GM20431 (cell line): ENCODE results near the gene TTBK1.

Experiments used
- in situ Hi-C: fragments of 300-500 bp; cut with MseI, MboI; formaldehyde crosslinking; loops from one replicate; pipeline ENCODE4 v1.15.0; 2020; ENCODE audit warnings: low sequenced_read_pairs; ENCODE audit not compliant: unreplicated experiment

Gene TTBK1

DNA sequence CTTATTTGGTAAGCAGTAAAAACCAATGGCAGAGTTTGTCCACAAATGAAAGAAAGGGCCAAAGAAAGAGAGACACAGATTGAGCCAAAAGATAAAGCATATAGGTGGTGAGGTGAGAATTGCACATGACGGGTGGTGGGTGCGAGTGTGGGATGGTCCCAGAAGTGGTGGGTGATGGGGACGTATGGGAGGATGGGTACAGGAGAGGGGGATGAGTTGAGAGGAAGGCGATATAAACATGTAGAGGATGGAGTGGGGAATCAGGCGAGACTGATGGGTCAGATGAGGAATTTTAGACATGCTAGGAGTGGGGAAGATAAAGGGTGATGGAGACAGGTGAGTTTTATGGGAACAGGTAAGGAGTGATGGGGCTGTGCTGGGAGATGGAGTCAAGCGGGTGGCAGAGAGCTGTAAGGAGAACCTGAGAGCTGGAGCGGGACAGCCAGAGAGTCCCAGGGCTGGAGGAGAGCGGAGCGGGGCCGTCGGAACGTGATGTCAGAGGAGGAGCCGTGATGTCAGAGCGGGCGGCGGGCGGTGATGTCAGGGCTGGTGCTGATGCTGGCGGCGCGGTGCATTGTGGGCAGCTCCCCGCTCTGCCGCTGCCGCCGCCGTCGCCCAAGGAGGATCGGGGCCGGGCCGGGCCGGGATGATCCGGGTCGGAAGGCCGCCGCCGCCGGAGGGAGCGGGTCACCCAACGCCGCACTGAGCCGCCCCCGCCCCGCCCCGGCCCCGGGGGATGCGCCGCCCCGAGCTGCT lies at the start of gene TTBK1:
Gene TTBK1, plus strand, starts transcription at position 574 of the 756 bp plus-strand sequence. CDS start 3,180 bp downstream, outside the sequence.
- in situ Hi-C loops, result no loop called here

DNA sequence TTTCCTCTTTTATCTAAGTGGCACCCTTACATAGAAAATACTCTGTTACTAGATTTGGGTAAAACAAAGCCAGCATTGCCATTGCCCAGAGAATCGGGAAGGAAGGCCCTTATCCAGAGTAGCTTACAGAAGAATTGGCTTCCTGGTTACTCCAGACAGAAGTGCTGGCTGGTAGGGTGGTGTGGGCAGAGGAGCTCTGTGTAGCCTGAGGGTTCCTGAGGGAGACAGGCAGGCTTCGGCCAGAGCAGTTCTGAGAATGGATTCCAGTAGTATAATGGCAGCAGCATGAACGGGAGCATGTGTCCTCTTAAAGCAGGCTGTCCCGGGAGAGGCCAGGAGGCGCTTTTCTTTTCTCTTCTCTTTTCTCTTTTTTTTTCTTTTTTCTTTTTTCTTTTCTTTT lies 49.4 kb upstream of the TTBK1 start:
- in situ Hi-C loops, result no loop called here

DNA sequence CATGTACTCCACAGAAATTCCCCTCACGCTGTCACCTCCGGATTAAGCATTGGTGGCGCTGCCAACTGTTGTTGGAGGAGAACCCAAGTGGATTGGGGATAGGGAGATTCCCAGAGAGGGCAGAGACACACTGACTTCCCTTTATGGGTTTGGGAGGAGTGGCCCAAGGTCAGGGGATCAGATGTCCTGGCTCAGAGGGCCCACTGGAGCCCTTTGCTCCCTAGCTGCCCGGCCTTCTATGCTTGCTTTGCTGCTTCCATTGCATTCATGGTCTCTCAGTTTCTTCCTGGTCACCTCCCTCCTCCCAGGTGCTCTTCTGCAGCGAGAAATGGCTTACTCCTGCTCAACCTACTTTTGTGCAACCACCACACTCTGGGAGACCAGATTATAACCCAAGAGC lies 46.9 kb upstream of the TTBK1 start:
- in situ Hi-C loops, result no loop called here

DNA sequence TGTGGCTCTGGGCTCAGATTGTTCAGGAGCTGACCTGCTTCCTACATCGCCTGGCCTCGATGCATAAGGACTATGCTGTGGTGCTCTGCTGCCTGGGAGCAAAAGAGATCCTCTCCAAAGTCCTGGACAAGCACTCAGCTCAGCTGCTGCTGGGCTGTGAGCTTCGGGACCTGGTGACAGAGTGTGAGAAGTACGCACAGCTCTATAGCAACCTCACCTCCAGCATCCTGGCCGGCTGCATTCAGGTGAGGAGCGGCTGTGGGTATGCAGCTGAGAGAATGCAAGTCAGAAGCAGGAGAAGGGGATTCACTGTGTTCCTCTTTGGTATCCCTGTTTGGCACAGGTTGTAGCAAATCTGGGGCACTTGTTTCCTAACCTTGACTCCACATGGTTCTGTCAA lies 43.4 kb upstream of the TTBK1 start:
- in situ Hi-C loops, result no loop called here

DNA sequence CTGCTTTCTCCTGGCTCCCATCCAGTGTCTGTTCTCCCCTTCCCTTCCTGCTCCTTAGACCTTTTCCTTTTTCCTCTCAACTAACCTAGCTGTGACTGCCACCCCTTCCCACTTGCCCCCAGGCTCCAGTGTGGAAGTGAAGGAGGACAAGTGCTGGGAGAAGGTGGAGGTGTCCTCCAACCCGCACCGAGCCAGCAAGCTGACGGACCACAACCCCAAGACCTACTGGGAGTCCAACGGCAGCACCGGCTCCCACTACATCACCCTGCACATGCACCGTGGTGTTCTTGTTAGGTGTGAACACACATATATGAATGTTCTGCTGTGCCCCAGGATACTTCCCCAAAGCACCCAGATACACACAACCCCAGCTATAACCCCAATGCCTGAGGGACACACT lies 42.7 kb upstream of the TTBK1 start:
- in situ Hi-C loops, result no loop called here

DNA sequence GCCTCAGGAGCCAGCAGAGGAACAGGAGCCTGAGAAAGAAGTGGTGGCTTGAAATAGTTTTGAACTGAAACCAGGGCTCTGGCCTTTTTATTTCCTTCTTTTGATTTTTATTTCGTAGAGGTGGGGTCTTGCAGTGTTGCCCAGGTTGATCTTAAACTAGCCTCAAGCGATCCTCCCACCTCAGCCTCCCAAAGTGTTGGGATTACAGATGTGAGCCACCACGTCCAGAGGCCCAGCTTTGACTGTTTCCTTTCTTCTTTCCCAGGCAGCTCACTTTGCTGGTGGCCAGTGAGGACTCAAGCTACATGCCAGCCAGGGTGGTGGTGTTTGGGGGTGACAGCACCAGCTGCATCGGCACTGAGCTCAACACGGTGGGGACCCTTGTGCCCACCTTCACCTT lies 40.8 kb upstream of the TTBK1 start:
- in situ Hi-C loops, result no loop called here

DNA sequence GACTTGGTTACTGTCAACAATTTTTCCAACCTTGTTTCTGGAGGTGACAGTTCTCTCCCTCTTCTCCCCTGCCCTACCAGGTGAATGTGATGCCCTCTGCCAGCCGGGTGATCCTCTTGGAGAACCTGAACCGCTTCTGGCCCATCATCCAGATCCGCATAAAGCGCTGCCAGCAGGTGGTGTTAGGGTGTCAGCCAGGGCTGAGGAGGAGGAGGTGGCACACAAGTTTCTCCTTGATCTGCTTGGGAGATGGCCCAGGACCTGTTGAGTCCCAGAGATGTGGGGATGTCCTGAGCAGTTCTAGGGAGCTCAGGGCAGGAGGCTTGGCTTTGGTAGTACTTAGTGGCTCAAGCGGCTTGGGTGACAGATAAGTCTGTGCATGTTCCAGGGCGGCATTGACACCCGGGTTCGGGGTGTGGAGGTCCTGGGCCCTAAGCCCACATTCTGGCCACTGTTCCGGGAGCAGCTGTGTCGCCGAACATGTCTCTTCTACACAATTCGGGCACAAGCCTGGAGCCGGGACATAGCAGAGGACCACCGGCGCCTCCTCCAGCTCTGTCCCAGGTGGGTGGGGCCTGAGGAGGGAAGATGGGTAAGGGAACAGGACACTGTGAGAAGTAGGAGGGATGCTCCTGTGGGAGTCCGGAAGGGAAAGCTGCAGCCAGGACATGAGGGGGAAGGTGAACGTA lies 40.1 kb upstream of the TTBK1 start:
- in situ Hi-C loops, result no loop called here

DNA sequence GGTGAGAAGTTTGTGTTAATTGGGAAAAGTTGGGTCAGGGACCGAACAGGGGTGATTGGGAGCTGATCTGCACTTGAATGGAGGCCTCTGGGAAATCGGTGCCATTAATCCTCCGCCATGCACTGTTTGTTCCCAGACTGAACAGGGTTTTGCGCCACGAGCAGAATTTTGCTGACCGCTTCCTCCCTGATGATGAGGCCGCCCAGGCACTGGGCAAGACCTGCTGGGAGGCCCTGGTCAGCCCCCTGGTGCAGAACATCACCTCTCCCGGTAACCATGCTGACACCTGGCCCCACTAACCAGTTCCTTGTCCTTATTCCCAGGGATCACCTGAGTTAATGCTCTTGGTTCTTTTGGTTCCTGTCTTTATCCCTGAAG lies 39.6 kb upstream of the TTBK1 start:
- in situ Hi-C loops, result no loop called here

DNA sequence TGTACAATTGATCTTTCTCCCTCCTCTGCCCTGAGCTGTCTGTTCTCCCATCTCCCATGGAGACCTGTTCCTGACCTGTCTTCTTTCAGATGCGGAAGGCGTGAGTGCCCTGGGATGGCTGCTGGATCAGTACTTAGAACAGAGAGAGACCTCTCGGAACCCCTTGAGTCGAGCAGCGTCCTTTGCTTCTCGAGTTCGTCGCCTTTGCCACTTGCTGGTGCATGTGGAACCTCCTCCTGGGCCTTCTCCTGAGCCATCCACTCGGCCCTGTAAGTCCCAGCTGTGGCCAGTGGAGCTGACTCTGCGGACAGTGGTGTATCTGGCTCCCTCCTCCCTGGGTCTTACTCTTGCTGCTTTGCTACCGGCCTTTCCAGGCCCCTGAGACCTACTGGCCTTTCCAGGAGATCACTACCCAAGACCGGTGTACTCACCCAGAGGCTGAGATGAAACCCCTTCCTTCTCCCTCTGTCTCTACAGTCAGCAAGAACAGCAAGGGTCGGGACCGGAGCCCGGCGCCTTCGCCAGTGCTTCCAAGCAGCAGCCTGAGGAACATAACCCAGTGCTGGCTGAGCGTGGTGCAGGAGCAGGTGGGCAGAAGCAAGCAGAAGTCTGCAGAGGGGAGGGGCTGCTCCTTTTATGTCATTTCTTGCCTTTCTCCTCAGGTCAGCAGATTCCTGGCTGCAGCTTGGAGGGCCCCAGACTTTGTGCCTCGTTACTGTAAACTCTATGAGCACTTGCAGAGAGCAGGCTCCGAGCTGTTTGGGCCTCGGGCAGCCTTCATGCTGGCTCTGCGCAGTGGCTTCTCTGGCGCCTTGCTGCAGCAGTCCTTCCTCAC lies 38.8 kb upstream of the TTBK1 start:
- in situ Hi-C loops, result no loop called here

DNA sequence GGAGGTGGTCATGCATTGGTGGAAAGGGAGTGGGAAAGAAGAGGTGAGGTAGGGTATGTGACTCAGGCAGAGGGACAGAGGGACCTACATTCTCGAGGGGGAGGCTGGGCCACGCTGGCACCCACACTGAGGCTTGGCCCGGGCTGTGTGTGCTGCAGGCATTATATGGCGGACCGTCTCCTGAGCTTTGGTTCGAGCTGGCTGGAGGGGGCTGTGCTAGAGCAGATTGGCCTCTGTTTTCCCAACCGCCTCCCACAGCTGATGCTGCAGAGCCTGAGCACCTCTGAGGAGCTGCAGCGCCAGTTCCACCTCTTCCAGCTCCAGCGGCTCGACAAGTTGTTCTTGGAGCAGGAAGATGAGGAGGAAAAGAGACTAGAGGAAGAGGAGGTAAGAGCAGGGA lies 37.4 kb upstream of the TTBK1 start:
- in situ Hi-C loops, result no loop called here

DNA sequence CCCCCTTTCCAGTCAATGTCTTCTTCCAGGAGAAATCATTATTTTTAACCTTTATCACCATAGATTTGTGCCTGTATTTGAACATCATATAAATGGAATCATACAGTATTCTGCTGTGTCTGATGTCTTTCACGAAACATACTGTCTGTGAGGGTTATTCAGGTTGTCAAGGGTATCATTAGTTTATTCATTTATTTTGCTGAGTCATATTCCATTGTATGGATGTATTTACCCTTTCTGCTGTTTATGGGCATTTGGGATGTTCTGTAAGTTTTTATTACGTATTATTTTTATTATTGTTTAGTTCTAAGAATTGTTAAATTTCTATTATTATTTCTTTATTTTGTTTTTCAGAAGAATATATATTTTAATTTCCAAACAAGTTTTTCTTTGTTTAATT lies 36.0 kb upstream of the TTBK1 start:
- in situ Hi-C loops, result no loop called here

DNA sequence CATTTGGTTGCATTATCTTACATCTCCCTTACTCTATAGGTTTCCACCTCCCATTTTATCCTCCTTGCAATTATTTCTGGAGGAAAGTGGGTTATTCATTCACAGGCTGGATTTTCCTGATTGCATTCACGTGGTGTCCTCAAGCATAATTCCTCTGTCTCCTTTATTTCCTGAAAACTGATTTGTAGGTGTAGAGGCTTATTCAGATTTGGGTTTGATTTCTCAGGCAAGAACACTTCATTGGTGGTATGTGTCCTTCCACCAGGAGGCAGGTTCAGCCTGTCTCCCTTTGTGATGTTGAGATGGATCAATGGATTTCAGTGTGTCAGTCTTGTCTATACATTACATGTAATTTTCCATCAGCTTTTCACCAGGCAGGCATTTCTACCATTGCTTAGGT lies 31.3 kb upstream of the TTBK1 start:
- in situ Hi-C loops, result no loop called here

DNA sequence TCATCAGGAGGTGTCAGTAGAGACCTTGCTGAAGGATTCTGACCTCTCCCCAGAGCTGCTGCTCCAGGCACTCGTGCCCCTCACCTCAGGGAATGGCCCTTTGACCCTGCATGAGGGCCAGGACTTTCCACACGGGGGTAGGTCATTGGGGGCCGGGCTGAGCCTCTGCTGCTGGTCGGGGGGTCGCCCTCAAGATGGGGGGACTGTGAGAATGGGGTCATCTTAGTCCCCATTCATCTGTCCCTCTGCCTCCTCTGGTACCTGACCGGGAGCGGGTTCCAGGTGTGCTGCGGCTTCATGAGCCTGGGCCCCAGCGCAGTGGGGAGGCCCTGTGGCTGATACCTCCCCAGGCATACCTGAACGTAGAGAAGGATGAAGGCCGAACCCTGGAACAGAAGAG lies 29.9 kb upstream of the TTBK1 start:
- in situ Hi-C loops, result no loop called here

DNA sequence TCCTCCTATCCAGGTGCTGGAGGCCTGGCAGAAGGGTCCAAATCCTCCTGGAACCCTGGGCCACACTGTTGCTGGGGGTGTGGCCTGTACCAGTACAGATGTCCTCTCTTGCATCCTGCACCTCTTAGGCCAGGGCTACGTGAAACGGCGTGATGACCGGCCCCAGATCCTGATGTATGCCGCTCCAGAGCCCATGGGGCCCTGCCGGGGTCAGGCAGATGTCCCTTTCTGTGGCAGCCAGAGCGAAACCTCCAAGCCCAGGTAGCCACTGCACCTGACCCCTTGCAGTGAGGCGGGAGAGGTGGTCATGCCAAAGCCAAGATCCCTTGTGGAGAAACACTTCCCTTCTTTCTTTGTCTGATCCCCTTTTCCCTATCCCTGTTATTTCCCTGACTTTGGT lies 28.2 kb upstream of the TTBK1 start:
- in situ Hi-C loops, result no loop called here

DNA sequence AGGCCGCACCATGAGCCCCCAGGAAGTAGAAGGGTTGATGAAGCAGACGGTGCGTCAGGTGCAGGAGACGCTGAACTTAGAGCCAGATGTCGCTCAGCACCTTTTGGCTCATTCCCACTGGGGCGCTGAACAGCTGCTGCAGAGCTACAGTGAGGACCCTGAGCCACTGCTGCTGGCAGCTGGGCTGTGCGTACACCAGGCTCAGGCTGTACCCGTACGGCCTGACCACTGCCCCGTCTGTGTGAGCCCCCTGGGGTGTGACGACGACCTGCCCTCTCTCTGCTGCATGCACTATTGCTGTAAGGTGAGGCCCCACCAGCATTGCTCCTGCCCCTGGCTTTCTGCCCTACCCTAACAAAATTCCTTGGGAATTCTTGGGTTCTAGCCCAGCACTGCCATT lies 27.1 kb upstream of the TTBK1 start:
- in situ Hi-C loops, result no loop called here

DNA sequence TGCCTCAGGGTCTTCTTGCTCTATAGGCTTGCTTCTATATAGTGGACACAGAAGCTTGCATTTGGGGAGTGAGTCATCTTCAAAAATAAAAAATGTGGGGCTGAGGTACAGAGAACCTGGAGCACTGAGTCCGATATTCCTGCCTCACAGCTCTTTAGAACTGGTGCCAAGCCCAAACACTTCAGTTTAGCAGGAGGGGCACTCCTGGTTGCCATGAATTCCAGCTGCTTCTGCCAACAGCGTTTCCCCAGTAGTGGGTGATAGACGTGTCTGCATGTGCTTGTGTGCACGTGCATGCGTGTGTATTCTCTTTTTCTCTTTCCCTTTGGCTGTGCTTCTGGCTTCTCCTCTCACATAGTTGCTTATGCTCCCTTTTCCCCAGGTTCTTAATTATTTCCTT lies 25.9 kb upstream of the TTBK1 start:
- in situ Hi-C loops, result no loop called here

DNA sequence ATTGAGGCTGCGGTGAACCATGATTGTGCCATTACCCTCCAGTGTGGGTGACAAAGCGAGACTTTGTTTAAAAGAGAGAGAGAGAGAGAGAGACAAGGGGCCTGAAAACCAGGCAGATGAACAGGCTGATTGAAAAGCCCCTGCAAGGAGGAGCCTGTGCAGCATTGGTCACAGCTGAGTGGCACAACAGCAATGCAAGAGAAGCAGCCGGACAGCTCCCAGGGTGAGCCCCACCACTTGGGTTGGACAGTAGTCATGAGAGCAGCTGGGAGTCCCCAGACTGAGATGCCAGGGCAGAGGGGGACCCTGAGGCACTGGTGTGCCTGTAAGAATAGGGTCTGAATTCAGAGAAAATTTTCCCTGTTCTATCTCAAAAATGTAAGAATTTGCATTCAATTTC lies 24.2 kb upstream of the TTBK1 start:
- in situ Hi-C loops, result no loop called here

DNA sequence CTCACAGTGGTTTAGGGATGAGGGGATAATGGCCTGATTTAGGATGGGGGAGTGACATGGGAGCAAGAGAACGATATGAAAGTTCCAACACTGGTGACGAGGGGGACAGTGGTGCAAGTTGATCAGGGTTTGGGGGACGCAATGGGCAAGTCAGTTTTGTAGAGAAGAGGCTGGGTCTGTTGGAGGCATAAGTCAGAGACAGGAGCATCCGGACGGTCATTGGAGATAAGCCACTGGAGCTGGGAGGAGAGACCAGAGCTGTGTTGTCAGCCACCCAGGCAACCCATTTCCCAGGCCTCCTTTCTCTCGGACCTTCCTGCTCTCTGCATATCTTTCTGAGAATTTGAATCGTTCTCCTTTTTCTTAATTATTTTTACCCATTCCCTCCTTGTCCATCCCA lies 23.5 kb upstream of the TTBK1 start:
- in situ Hi-C loops, result no loop called here

DNA sequence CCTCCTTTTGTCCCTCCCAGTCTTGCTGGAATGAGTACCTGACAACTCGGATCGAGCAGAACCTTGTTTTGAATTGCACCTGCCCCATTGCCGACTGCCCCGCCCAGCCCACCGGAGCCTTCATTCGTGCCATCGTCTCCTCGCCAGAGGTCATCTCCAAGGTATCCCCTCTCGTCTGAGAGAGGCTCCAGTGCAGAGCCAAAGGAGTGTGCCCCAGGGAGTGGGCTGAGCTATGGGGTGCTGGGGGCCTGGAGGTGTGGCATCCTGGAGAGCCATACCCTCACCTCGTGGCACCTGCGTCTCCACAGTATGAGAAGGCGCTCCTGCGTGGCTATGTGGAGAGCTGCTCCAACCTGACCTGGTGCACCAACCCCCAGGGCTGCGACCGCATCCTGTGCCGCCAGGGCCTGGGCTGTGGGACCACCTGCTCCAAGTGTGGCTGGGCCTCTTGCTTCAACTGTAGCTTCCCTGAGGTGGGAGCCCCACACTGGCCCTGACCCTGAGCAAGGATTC lies 22.8 kb upstream of the TTBK1 start:
- in situ Hi-C loops, result no loop called here

DNA sequence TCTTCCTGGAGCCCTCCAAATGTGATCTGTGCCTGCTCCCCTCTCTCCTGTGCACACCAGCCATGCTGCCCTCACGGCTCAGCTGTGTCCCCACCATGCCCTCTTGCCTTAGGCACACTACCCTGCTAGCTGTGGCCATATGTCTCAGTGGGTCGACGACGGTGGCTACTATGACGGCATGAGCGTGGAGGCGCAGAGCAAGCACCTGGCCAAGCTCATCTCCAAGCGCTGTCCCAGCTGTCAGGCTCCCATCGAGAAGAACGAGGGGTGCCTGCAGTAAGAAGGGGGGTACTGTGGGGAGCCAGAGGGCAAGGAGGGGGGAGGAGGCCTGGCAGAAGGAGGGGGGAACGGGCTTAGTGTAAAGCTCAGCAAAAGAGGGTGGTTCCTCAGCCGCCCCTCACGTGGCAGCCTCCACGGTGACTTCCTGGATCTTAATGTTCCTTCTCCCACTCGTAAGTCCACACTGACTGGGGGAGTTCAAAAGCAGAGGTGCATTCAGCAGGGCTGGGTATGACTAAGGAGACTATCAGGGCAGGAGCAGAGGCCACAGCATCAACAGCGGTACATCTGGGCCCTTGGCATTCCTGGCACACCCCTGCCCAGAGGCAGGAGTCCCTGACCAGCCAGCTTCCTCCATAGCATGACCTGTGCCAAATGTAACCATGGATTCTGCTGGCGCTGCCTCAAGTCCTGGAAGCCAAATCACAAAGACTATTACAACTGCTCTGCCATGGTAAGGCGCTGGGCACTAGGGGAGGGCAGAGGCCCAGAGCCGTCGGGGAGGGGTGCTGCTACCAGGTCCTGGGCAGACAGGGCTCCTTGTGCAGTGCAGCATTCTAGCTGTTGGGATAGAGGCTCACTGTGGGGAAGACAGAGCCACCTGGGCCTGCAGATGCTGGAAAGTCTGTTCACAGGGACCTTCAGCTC lies 22.0 kb upstream of the TTBK1 start:
- in situ Hi-C loops, result no loop called here
